Fibroblast of lung (primary cell): ENCODE data around the gene EYS. TPM values are rescaled to one million over a fixed set of nuclear protein-coding genes. Genes with fewer than 3 reads are reported as not detected.
A peak's percentile ranks its signal among the peaks of the same experiment; 100 is the strongest.

ENCODE experiments used
- DNase-seq, 2 donors: peaks; one replicate each; pipeline versions ENCODE4 v3.0.0 to v3.0.0-alpha.2; 2010; ENCODE audit warnings: low read depth in 2 of 2
- H2AFZ ChIP-seq: 2 replicates; pipeline ENCODE4 v1.5.1; 2012; ENCODE audit warnings: low read length, control low read depth, inconsistent platforms
- H3K27ac ChIP-seq: 2 replicates; pipeline ENCODE4 v1.5.1; 2011; ENCODE audit warnings: low read length, control low read depth; ENCODE audit not compliant: insufficient read depth
- H3K27me3 ChIP-seq: 2 replicates; pipeline ENCODE4 v1.5.1; 2011; ENCODE audit warnings: mild to moderate bottlenecking, low read length; ENCODE audit not compliant: control insufficient read depth, insufficient read depth
- H3K36me3 ChIP-seq: 2 replicates; pipeline ENCODE4 v1.5.1; 2011; ENCODE audit warnings: low read length; ENCODE audit not compliant: control insufficient read depth, insufficient read depth
- H3K4me1 ChIP-seq: 2 replicates; pipeline ENCODE4 v1.5.1; 2011; ENCODE audit warnings: low read length; ENCODE audit not compliant: control insufficient read depth, insufficient read depth; ENCODE audit errors: extremely low read depth
- H3K4me2 ChIP-seq: 2 replicates; pipeline ENCODE4 v1.5.1; 2011; ENCODE audit warnings: low read length, control low read depth; ENCODE audit not compliant: insufficient read depth; ENCODE audit errors: extremely low read depth
- H3K4me3 ChIP-seq, 4 experiments: fragments of 200-600 bp in 1 of 4; sonication (generic) in 1 of 4; replicated peaks in 1 of 4; 2 replicates each; pipeline ENCODE4 v1.5.1; 2011 to 2016; ENCODE audit warnings: low read length in 4 of 4, low read depth in 3 of 4, mild to moderate bottlenecking in 3 of 4, control low read depth in 2 of 4, inconsistent platforms in 1 of 4, mixed read lengths in 1 of 4; ENCODE audit not compliant: insufficient read depth in 1 of 4; ENCODE audit errors: control extremely low read depth in 1 of 4
- H3K79me2 ChIP-seq: 2 replicates; pipeline ENCODE4 v1.5.1; 2012; ENCODE audit warnings: mild to moderate bottlenecking, low read length, inconsistent platforms; ENCODE audit not compliant: control insufficient read depth, insufficient read depth
- H3K9ac ChIP-seq: 2 replicates; pipeline ENCODE4 v1.5.1; 2011; ENCODE audit warnings: mild to moderate bottlenecking, low read length, control low read depth; ENCODE audit not compliant: insufficient read depth
- H3K9me3 ChIP-seq: 2 replicates; pipeline ENCODE4 v1.5.1; 2012; ENCODE audit warnings: low read depth, low read length; ENCODE audit not compliant: control insufficient read depth, insufficient read depth
- H4K20me1 ChIP-seq: 2 replicates; pipeline ENCODE4 v1.5.1; 2011; ENCODE audit warnings: low read length; ENCODE audit not compliant: control insufficient read depth, insufficient read depth; ENCODE audit errors: extremely low read depth
- EZH2 ChIP-seq: IDR thresholded peaks from 2 replicates; pipeline ENCODE4 v1.5.1; 2012; ENCODE audit warnings: low read length, control low read depth, mild to moderate bottlenecking; ENCODE audit errors: missing control alignments
- polyA plus RNA-seq, 2 donors: library from polyadenylated mRNA; depleted of rRNA in 1 of 2; stranded (reverse) in 1 of 2; unstranded in 1 of 2; fragments of >200 nt; gene quantifications; 2 replicates each; pipeline ENCODE4 v1.2.1, GENCODE V29; 2011 to 2012; ENCODE audit warnings: missing spikeins in 1 of 2
- total RNA-seq: library from RNA; depleted of rRNA; stranded (reverse); fragments of >200 nt; gene quantifications from 2 replicates; pipeline ENCODE4 v1.2.1, GENCODE V29; 2014
- TF ChIP-seq, protein P1 (sequence below), 2 donors: IDR thresholded peaks in 1 of 2; conservative IDR thresholded peaks in 1 of 2; 1 replicate in 1 of 2; 2 replicates in 1 of 2; pipeline ENCODE4 v1.5.1; 2011 to 2012; ENCODE audit warnings: low read length in 2 of 2, control low read depth in 1 of 2, inconsistent platforms in 1 of 2, low read depth in 1 of 2, mild to moderate bottlenecking in 1 of 2

Gene EYS
- total and polyA plus RNA-seq, 2 donors (not counting 1 experiment from before 2014, with no cell fraction given), result under 0.01 TPM; not detected in 1

DNA sequence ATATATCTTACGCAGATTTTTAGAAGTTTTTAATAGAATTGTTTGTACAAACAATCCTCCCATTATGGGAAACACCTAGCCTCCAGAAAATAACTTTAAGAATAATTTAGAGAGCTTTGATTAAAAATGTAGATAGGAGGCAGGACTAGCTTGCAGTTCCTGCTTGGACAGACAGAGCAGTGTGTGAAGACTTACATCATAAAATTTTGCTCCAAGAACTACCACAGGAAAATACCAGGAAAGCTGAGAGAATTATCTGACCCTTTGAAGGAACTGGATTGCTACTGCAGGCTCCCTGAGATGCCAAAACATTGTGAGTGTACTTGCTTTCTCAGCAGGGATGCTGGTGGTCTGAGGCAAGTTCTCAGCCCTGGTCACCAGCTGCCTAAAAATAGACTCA lies 64.2 kb downstream of the EYS start:
- Histone ChIP-seq H3K27ac (no peak overlapping the region), H3K9ac (no peak overlapping the region), H2AFZ (no peak overlapping the region), H3K4me2 (no peak overlapping the region), H3K79me2 (no peaks in the 10 kb centered on the region), H3K27me3 (no peaks in the 10 kb centered on the region), H3K4me1 (no peaks in the 10 kb centered on the region), H3K36me3 (no peaks in the 10 kb centered on the region), H3K4me3 (no peak overlapping the region), H4K20me1 (no peaks in the 10 kb centered on the region), H3K9me3 (no peaks in the 10 kb centered on the region)
- no peak for TF ChIP-seq EZH2
- TF ChIP-seq, protein P1, sequence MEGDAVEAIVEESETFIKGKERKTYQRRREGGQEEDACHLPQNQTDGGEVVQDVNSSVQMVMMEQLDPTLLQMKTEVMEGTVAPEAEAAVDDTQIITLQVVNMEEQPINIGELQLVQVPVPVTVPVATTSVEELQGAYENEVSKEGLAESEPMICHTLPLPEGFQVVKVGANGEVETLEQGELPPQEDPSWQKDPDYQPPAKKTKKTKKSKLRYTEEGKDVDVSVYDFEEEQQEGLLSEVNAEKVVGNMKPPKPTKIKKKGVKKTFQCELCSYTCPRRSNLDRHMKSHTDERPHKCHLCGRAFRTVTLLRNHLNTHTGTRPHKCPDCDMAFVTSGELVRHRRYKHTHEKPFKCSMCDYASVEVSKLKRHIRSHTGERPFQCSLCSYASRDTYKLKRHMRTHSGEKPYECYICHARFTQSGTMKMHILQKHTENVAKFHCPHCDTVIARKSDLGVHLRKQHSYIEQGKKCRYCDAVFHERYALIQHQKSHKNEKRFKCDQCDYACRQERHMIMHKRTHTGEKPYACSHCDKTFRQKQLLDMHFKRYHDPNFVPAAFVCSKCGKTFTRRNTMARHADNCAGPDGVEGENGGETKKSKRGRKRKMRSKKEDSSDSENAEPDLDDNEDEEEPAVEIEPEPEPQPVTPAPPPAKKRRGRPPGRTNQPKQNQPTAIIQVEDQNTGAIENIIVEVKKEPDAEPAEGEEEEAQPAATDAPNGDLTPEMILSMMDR (conservative IDR thresholded peaks at IDR 0.05 in 1 of 2, IDR thresholded peaks at IDR 0.05 in 1 of 2; ENCODE audit: low read depth in 1 of 2, low read length in 2 of 2), result no peak
- DNase-seq, result no peak

DNA sequence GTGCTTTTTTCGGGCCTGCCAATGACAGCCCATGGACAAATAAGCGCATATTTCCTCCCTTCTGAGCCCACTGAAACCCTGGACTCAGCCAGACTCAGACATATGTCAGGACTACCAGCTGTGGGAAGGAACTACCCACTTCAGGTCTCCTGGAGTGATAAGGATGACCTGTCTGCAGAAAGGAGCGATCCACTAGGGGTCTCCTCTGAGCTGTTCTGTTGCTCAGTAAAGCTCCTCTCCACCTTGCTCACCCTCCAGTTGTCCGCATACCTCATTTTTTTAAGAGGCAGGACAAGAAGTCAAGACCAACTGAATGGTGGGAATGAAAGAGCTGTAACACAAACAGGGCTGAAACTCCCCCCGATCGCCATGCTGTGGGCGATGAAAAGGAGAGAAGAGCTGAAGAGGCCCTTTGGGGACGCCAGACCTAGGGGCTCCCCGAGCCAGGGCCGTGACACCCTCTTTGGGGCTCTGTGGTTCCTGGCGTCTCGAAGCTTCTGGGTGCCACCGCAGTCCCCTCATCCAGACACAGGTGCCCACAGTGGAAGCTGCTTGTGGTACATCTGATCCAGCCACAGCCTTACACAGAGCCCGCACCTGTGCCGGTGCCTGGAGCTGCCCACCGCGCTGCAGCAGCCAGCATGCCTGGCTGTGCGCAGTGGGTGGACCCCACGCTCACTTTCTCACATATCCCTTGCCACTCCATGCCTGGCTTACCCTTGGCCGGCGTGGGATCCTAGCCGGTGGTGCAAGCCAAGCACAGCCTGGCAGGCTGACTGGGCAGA lies 68.8 kb downstream of the EYS start:
- TF ChIP-seq, protein P1 (conservative IDR thresholded peaks at IDR 0.05 in 1 of 2, IDR thresholded peaks at IDR 0.05 in 1 of 2; ENCODE audit: low read depth in 1 of 2, low read length in 2 of 2), result peak in 1 of 2 donors; percentile 28
- no peak for TF ChIP-seq EZH2
- Histone ChIP-seq H3K4me3 (no peak overlapping the region), H3K9me3 (no peaks in the 10 kb centered on the region), H4K20me1 (no peaks in the 10 kb centered on the region), H3K79me2 (no peaks in the 10 kb centered on the region), H3K36me3 (no peaks in the 10 kb centered on the region), H3K4me2 (no peak overlapping the region), H3K27ac (no peak overlapping the region), H2AFZ (no peak overlapping the region), H3K27me3 (no peaks in the 10 kb centered on the region), H3K9ac (no peak overlapping the region), H3K4me1 (no peaks in the 10 kb centered on the region)
- DNase-seq, result peak in 1 of 2 donors; percentile 1

DNA sequence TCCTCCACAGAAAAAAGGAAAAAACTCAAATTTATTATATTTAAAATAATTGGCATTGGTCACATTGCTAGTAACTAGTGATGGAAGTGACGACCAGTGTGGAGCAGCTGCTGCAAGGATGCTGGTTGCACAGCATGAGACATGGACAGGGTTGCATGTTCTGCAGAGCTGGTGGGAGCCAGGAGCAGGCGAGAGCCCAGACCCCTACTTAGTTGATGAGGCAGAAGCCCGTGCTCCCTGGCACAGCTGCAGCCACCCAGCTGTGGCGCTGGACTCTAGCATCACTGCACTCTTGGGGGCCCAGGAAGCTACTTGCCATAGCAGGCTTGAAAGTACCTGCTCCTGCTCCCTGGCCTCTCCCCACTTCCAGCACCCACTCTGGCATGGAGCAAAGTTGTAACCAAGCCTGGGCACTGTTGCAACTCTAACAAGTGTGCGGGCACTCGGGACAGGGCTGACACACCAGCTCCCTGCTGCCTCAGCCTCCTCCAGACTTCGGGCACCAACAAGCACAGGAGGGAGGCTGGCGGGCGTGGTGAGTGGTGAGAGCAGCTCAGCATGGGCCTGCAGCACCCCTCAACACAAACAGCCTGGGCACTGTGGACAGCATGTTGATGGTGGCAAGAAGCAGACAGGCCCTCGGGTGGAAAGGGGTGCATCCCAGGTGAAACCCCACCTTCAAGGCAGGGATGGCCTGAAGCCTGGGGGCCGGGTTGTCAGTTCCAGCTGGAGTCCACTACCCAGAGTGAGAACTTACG lies 69.6 kb downstream of the EYS start:
- Histone ChIP-seq H3K27me3 (no peaks in the 10 kb centered on the region), H3K27ac (no peak overlapping the region), H3K4me1 (no peaks in the 10 kb centered on the region), H4K20me1 (no peaks in the 10 kb centered on the region), H3K4me2 (no peak overlapping the region), H3K4me3 (no peak overlapping the region), H3K36me3 (no peaks in the 10 kb centered on the region), H3K79me2 (no peaks in the 10 kb centered on the region), H3K9me3 (no peaks in the 10 kb centered on the region), H3K9ac (no peak overlapping the region), H2AFZ (no peak overlapping the region)
- DNase-seq, result no peak
- TF ChIP-seq, protein P1 (conservative IDR thresholded peaks at IDR 0.05 in 1 of 2, IDR thresholded peaks at IDR 0.05 in 1 of 2; ENCODE audit: low read depth in 1 of 2, low read length in 2 of 2), result no peak
- TF ChIP-seq EZH2, result no peak
